IMR-90 (cell line): ENCODE data around the gene PHACTR3. TPM values are rescaled to one million over a fixed set of nuclear protein-coding genes. Genes with fewer than 3 reads are reported as not detected.

Source experiments
- ATAC-seq: fragments of 200-7000 bp; cut with Tn5 transposase; 2 replicates; pipeline ENCODE4 v1.9.1; 2020; ENCODE audit warnings: low read depth, mild to moderate bottlenecking, moderate library complexity
- BruUV-seq: library from RNA; stranded (reverse); fragments of 400-500 nt; replicated peaks from 2 replicates; lab custom pipeline; 2021; lab: Mats Ljungman, UMichigan
- CTCF ChIA-PET: fragments of 300-600 bp; formaldehyde crosslinking; extraction: SDS; loops from one replicate; lab custom pipeline; 2021; ENCODE audit warnings: antibody characterized with exemption; lab: Yijun Ruan, JAX
- POLR2A ChIA-PET: fragments of 300-600 bp; sonication (Branson Sonifier 250); formaldehyde crosslinking; loops from one replicate; lab custom pipeline; 2022; ENCODE audit warnings: antibody characterized with exemption; ENCODE audit not compliant: unreplicated experiment; lab: Charles Lee
- DNase-seq: peaks from one replicate; pipeline ENCODE4 v3.0.0; 2013
- H2AFZ ChIP-seq: replicated peaks from 2 replicates; pipeline ENCODE3; 2013; ENCODE audit warnings: low read length, mild to moderate bottlenecking; ENCODE audit not compliant: poor library complexity
- H2AK5ac ChIP-seq: 2 replicates; pipeline ENCODE4 v1.6.1; 2013; ENCODE audit warnings: low read depth, low read length, inconsistent platforms
- H2AK9ac ChIP-seq: replicated peaks from 2 replicates; pipeline ENCODE3; 2013; ENCODE audit warnings: mild to moderate bottlenecking, low read depth, low read length, moderate library complexity; ENCODE audit not compliant: poor library complexity
- H2BK120ac ChIP-seq: 2 replicates; pipeline ENCODE4 v1.6.1; 2013; ENCODE audit warnings: low read depth, low read length, inconsistent platforms
- H2BK15ac ChIP-seq: 3 replicates; pipeline ENCODE4 v1.6.1; 2013; ENCODE audit warnings: low read depth, low read length, inconsistent platforms
- H2BK20ac ChIP-seq: 2 replicates; pipeline ENCODE4 v1.6.1; 2013; ENCODE audit warnings: low read depth, mild to moderate bottlenecking, inconsistent platforms, low read length, moderate library complexity
- H2BK5ac ChIP-seq: 2 replicates; pipeline ENCODE4 v1.6.1; 2013; ENCODE audit warnings: mild to moderate bottlenecking, low read depth, low read length, inconsistent platforms; ENCODE audit not compliant: poor library complexity, severe bottlenecking
- H3K14ac ChIP-seq: replicated peaks from 2 replicates; pipeline ENCODE4 v1.6.1; 2013; ENCODE audit warnings: low read depth, low read length, inconsistent platforms
- H3K18ac ChIP-seq: 2 replicates; pipeline ENCODE4 v1.6.1; 2013; ENCODE audit warnings: low read depth, low read length, control low read depth
- H3K23ac ChIP-seq: 2 replicates; pipeline ENCODE4 v1.6.1; 2013; ENCODE audit warnings: low read depth, low read length, inconsistent platforms
- H3K27ac ChIP-seq: 2 replicates; pipeline ENCODE4 v1.5.1; 2013; ENCODE audit warnings: mild to moderate bottlenecking, control low read depth, low read length; ENCODE audit not compliant: insufficient read depth
- H3K27me3 ChIP-seq: 2 replicates; pipeline ENCODE4 v1.6.1; 2013; ENCODE audit warnings: low read length; ENCODE audit not compliant: control insufficient read depth, insufficient read depth
- H3K36me3 ChIP-seq: 2 replicates; pipeline ENCODE4 v1.6.1; 2013; ENCODE audit warnings: low read length, mixed read lengths; ENCODE audit not compliant: control insufficient read depth, insufficient read depth
- H3K4ac ChIP-seq: 2 replicates; pipeline ENCODE4 v1.6.1; 2013; ENCODE audit warnings: low read depth, low read length, inconsistent platforms
- H3K4me1 ChIP-seq: 2 replicates; pipeline ENCODE4 v1.6.1; 2013; ENCODE audit warnings: low read length, mixed read lengths; ENCODE audit not compliant: control insufficient read depth, insufficient read depth
- H3K4me2 ChIP-seq: 2 replicates; pipeline ENCODE4 v1.6.1; 2013; ENCODE audit warnings: low read depth, mild to moderate bottlenecking, control low read depth, low read length, moderate library complexity
- H3K4me3 ChIP-seq: 2 replicates; pipeline ENCODE4 v1.5.1; 2013; ENCODE audit warnings: low read depth, mild to moderate bottlenecking, control low read depth, low read length, moderate library complexity; ENCODE audit not compliant: insufficient read depth
- H3K56ac ChIP-seq: 2 replicates; pipeline ENCODE4 v1.6.1; 2013; ENCODE audit warnings: low read length, inconsistent platforms; ENCODE audit not compliant: insufficient read depth; ENCODE audit errors: extremely low read depth
- H3K79me1 ChIP-seq, 2 experiments: 2 replicates each; pipeline ENCODE4 v1.6.1; 2013; ENCODE audit warnings: low read length in 2 of 2, inconsistent platforms in 1 of 2, low read depth in 1 of 2
- H3K9ac ChIP-seq: 2 replicates; pipeline ENCODE4 v1.6.1; 2013; ENCODE audit warnings: low read depth, low read length, control low read depth
- H3K9me1 ChIP-seq: 2 replicates; pipeline ENCODE4 v1.6.1; 2013; ENCODE audit warnings: low read length, inconsistent platforms; ENCODE audit not compliant: insufficient read depth
- H3K9me3 ChIP-seq: 2 replicates; pipeline ENCODE4 v1.6.1; 2013; ENCODE audit warnings: low read length; ENCODE audit not compliant: control insufficient read depth, insufficient read depth
- H4K20me1 ChIP-seq: 2 replicates; pipeline ENCODE4 v1.6.1; 2013; ENCODE audit warnings: low read length, inconsistent platforms; ENCODE audit not compliant: insufficient read depth
- H4K5ac ChIP-seq: 2 replicates; pipeline ENCODE4 v1.6.1; 2013; ENCODE audit warnings: mild to moderate bottlenecking, low read depth, low read length, control low read depth
- H4K8ac ChIP-seq, 2 experiments: 2 replicates each; pipeline ENCODE4 v1.6.1; 2013; ENCODE audit warnings: low read depth in 2 of 2, low read length in 2 of 2, control low read depth in 1 of 2, inconsistent platforms in 1 of 2
- H4K91ac ChIP-seq: 2 replicates; pipeline ENCODE4 v1.6.1; 2013; ENCODE audit warnings: low read depth, low read length, inconsistent platforms; ENCODE audit not compliant: insufficient read depth
- CTCF ChIP-seq: conservative IDR thresholded peaks from 2 replicates; pipeline ENCODE4 v1.5.1; 2012; ENCODE audit warnings: mild to moderate bottlenecking, low read depth, low read length, improper control_type of control experiment
- MAFK ChIP-seq: IDR thresholded peaks from 2 replicates; pipeline ENCODE4 v1.6.1; 2012; ENCODE audit warnings: low read depth, low read length, improper control_type of control experiment
- MXI1 ChIP-seq: IDR thresholded peaks from 2 replicates; pipeline ENCODE4 v1.6.1; 2012; ENCODE audit warnings: low read depth, mild to moderate bottlenecking, low read length, moderate library complexity, borderline replicate concordance
- NFE2L2 ChIP-seq: fragments of 150-350 bp; IDR thresholded peaks from 2 replicates; pipeline ENCODE4 v1.6.1; 2016; ENCODE audit warnings: low read depth, mild to moderate bottlenecking, low read length
- POLR2A ChIP-seq: IDR thresholded peaks from 2 replicates; pipeline ENCODE4 v1.6.1; 2012; ENCODE audit warnings: mild to moderate bottlenecking, low read depth, low read length
- RCOR1 ChIP-seq: IDR thresholded peaks from 2 replicates; pipeline ENCODE4 v1.6.1; 2012; ENCODE audit warnings: mild to moderate bottlenecking, low read length, improper control_type of control experiment; ENCODE audit not compliant: insufficient replicate concordance
- RFX5 ChIP-seq: IDR thresholded peaks from 2 replicates; pipeline ENCODE4 v1.8.0; 2012; ENCODE audit warnings: low read depth, mild to moderate bottlenecking, low read length, moderate library complexity
- USF2 ChIP-seq: fragments of 150-350 bp; IDR thresholded peaks from 2 replicates; pipeline ENCODE4 v1.6.1; 2017; ENCODE audit warnings: mild to moderate bottlenecking, antibody characterized with exemption, low read length, low read depth
- WGBS, 2 experiments: methylation state at CpG; one replicate each; pipeline versions ENCODE4 v1.1.5 to v1.1.7; 2013; ENCODE audit warnings: missing lambda C conversion rate in 2 of 2; ENCODE audit not compliant: insufficient read length in 1 of 2; ENCODE audit errors: extremely low coverage in 2 of 2; 5-methylcytosine and 5-hydroxymethylcytosine counted together
- dilution Hi-C: fragments of 300-500 bp; cut with HindIII; formaldehyde crosslinking; loops from one replicate; pipeline ENCODE4 v1.14.3; 2018; ENCODE audit warnings: low sequenced_read_pairs; ENCODE audit not compliant: unreplicated experiment
- in situ Hi-C: fragments of 300-500 bp; cut with MboI; formaldehyde crosslinking; loops from 3 replicates; pipeline ENCODE4 v1.14.3; 2019; ENCODE audit warnings: low sequenced_read_pairs, inconsistent platforms, mixed read lengths
- intact Hi-C: fragments of 100-400 bp; cut with micrococcal nuclease; formaldehyde crosslinking; loops from 2 replicates; pipeline ENCODE4 v1.10.0; 2022
- polyA plus RNA-seq, 3 experiments: library from polyadenylated mRNA; depleted of rRNA; stranded (reverse); fragments of >200 nt; gene quantifications; 2 replicates each; pipeline ENCODE4 v1.2.3, GENCODE V29; 2012; ENCODE audit warnings: low replicate concordance in 1 of 3
- total RNA-seq: library from RNA; depleted of rRNA; stranded (reverse); fragments of >200 nt; gene quantifications from 2 replicates; pipeline ENCODE4 v1.2.3, GENCODE V29; 2012

PHACTR3 gene
- total and polyA plus RNA-seq, 2 of the 4 experiments (the other 2 are of a cell fraction), result not detected

GRCh38 chr20:59752704-59753460 lies 148.5 kb downstream of the PHACTR3 start:
- no peak overlapping the region for H3K4me2 ChIP-seq
- 40% methylated on average over 5 of the region's 20 CpGs; no CpG with 5 or more reads in 1 of the 2 experiments for whole genome bisulfite sequencing, 2 experiments
- CTCF ChIA-PET, result no interaction called here
- H3K4me3 ChIP-seq, result no peak overlapping the region
- H4K20me1 ChIP-seq, result no peaks in the 10 kb centered on the region
- no peak overlapping the region for H4K5ac ChIP-seq
- H3K9me3 ChIP-seq, result no peaks in the 10 kb centered on the region; the same call in 1 of the 2 replicates
- H3K56ac ChIP-seq, result no peak overlapping the region
- no peak overlapping the region for H3K27ac ChIP-seq
- H4K8ac ChIP-seq, result no peak overlapping the region
- POLR2A ChIA-PET, result no interaction called here
- H2AK9ac ChIP-seq, result no peak overlapping the region
- H3K4ac ChIP-seq, result no peak overlapping the region
- no peaks in the 10 kb centered on the region for H3K9me1 ChIP-seq
- no peaks in the 10 kb centered on the region for H3K4me1 ChIP-seq
- no TSS peak for BruUV-seq
- no peak overlapping the region for H2BK5ac ChIP-seq
- H2BK20ac ChIP-seq, result no peak overlapping the region
- no peak overlapping the region for H2AK5ac ChIP-seq
- H2BK15ac ChIP-seq, result no peak overlapping the region
- H2AFZ ChIP-seq, result no peak overlapping the region
- H2BK120ac ChIP-seq, result no peak overlapping the region
- no peaks in the 10 kb centered on the region for H3K27me3 ChIP-seq
- no peak overlapping the region for H3K14ac ChIP-seq
- ATAC-seq, result no peak
- H3K9ac ChIP-seq, result no peak overlapping the region
- in situ Hi-C loops (no loop called here), dilution Hi-C loops (no loop called here), intact Hi-C loops (loop anchor here (5.0 kb wide), 1 partner anchor 236 kb away; no protein-coding TSS in a partner anchor)
- TF ChIP-seq RFX5 (no peak), RCOR1 (no peak), MAFK (no peak), POLR2A (no peak), NFE2L2 (no peak), USF2 (no peak), MXI1 (no peak), CTCF (no peak)
- no peak overlapping the region for H4K91ac ChIP-seq
- H3K18ac ChIP-seq, result no peak overlapping the region
- no peak overlapping the region for H3K23ac ChIP-seq
- H3K79me1 ChIP-seq, result no peaks in the 10 kb centered on the region
- no peak for DNase-seq
- no peaks in the 10 kb centered on the region for H3K36me3 ChIP-seq
